Measurements from ENCODE around the gene FURIN.

DNA sequence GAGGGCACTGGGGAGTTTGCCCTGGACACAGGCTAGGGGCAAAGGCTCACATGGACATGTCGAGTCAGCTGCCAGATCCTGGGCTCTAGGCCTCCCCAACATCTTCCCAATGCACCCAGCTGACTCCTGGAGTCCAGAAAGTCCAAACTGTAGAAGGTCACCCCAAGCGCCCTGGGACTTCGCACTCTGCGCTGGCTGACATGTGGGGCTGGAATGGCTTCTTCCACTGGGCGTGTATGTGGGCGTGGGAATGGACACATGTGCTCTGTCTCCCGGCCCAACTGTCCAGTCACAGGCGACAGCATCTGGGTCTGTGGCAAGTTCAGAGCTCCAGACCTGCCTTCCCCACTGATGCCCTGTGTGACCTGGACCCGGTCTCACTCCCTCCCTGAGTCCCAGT lies 13.2 kb upstream of the FURIN start:
- TF ChIP-seq, protein P1, sequence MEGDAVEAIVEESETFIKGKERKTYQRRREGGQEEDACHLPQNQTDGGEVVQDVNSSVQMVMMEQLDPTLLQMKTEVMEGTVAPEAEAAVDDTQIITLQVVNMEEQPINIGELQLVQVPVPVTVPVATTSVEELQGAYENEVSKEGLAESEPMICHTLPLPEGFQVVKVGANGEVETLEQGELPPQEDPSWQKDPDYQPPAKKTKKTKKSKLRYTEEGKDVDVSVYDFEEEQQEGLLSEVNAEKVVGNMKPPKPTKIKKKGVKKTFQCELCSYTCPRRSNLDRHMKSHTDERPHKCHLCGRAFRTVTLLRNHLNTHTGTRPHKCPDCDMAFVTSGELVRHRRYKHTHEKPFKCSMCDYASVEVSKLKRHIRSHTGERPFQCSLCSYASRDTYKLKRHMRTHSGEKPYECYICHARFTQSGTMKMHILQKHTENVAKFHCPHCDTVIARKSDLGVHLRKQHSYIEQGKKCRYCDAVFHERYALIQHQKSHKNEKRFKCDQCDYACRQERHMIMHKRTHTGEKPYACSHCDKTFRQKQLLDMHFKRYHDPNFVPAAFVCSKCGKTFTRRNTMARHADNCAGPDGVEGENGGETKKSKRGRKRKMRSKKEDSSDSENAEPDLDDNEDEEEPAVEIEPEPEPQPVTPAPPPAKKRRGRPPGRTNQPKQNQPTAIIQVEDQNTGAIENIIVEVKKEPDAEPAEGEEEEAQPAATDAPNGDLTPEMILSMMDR (conservative IDR thresholded peaks at IDR 0.05 in 1 of 2, IDR thresholded peaks at IDR 0.05 in 1 of 2; ENCODE audit: low read depth in 1 of 2, low read length in 2 of 2), result no peak
- no peak for TF ChIP-seq EZH2 (IDR thresholded peaks at IDR 0.05; ENCODE audit: low read length, missing control alignments)

Measured in fibroblast of lung (primary cell).